ENCODE results near the gene SMOC2. TPM values are rescaled to one million over a fixed set of nuclear protein-coding genes. Genes with fewer than 3 reads are reported as not detected.

SMOC2 gene
- total and polyA plus RNA-seq, 12 donors = 3.0 to 32.0 (median 10.5) TPM

GRCh38 chr6:168581236-168581635 is 140.3 kb downstream of the SMOC2 start:
- intact Hi-C loops (cut with DNase I) = no loop called here
- H3K27me3 ChIP-seq = peaks cover 4% of the 10 kb centered on the region

GRCh38 chr6:168581706-168582105 is 140.7 kb downstream of the SMOC2 start:
- H3K27ac ChIP-seq = no peak overlapping the region
- peaks cover 4% of the 10 kb centered on the region for H3K27me3 ChIP-seq
- TF ChIP-seq POLR2A (IDR thresholded peaks at IDR 0.05) (no peak), CTCF (IDR thresholded peaks at IDR 0.05) (no peak)
- no peaks in the 10 kb centered on the region for H3K36me3 ChIP-seq (replicated peaks in 1 of 2)
- WGBS, 4 donors = 79 to 87% (median 83%) methylated on average over 9 of the region's 9 CpGs
- H3K4me1 ChIP-seq (replicated peaks in 1 of 2) = no peaks in the 10 kb centered on the region
- no peak overlapping the region for H3K4me3 ChIP-seq
- no peaks in the 10 kb centered on the region for H3K9me3 ChIP-seq (replicated peaks in 1 of 3)
- intact Hi-C loops (cut with DNase I) = no loop called here
- DNase-seq = no peak

More at GRCh38 chr6:168581236-168581635, 140.3 kb downstream of the SMOC2 start:
- Histone ChIP-seq H3K27ac (no peak overlapping the region), H3K36me3 (replicated peaks in 1 of 2) (no peaks in the 10 kb centered on the region), H3K9me3 (replicated peaks in 1 of 3) (no peaks in the 10 kb centered on the region), H3K4me3 (no peak overlapping the region), H3K4me1 (replicated peaks in 1 of 2) (no peaks in the 10 kb centered on the region)
- no peak for DNase-seq
- 82 to 88% (median 86%) methylated on average over 12 of the region's 12 CpGs for WGBS, 4 donors
- TF ChIP-seq CTCF (IDR thresholded peaks at IDR 0.05) (no peak), POLR2A (IDR thresholded peaks at IDR 0.05) (no peak)

GRCh38 chr6:168582571-168582981 is 141.6 kb downstream of the SMOC2 start:
- no peak overlapping the region for H3K27ac ChIP-seq
- intact Hi-C loops (cut with DNase I) = no loop called here
- peaks cover 4% of the 10 kb centered on the region for H3K27me3 ChIP-seq
- DNase-seq = no peak
- H3K4me3 ChIP-seq = no peak overlapping the region
- H3K36me3 ChIP-seq (replicated peaks in 1 of 2) = no peaks in the 10 kb centered on the region
- no peaks in the 10 kb centered on the region for H3K9me3 ChIP-seq (replicated peaks in 1 of 3)
- TF ChIP-seq POLR2A (IDR thresholded peaks at IDR 0.05) (no peak), CTCF (IDR thresholded peaks at IDR 0.05) (no peak)
- WGBS, 4 donors = 84 to 89% (median 88%) methylated on average over 14 to 21 of the region's 21 CpGs
- no peaks in the 10 kb centered on the region for H3K4me1 ChIP-seq (replicated peaks in 1 of 2)

- DNase-seq = no peak
- Histone ChIP-seq H3K4me3 (no peak overlapping the region), H3K4me1 (replicated peaks in 1 of 2) (no peaks in the 10 kb centered on the region), H3K27ac (no peak overlapping the region), H3K9me3 (replicated peaks in 1 of 3) (no peaks in the 10 kb centered on the region), H3K27me3 (peaks cover 4% of the 10 kb centered on the region), H3K36me3 (replicated peaks in 1 of 2) (no peaks in the 10 kb centered on the region)
- intact Hi-C loops (cut with DNase I) = no loop called here
- WGBS, 4 donors = 82 to 95% (median 87%) methylated on average over 6 of the region's 6 CpGs
- TF ChIP-seq CTCF (IDR thresholded peaks at IDR 0.05) = no peak
- no peak for TF ChIP-seq POLR2A (IDR thresholded peaks at IDR 0.05)
Observed at GRCh38 chr6:168583126-168583525, 142.1 kb downstream of the SMOC2 start.
